Testis (tissue), 3 donors: ENCODE results near the gene PRKAB2. TPM values are rescaled to one million over a fixed set of nuclear protein-coding genes. Genes with fewer than 3 reads are reported as not detected.

Source experiments
- DNase-seq: peaks from one replicate; pipeline ENCODE4 v3.0.0-alpha.2; 2019
- H3K27ac ChIP-seq, 2 donors: fragments of 200-600 bp; sonication (generic); one replicate each; pipeline ENCODE4 v1.5.1; 2019
- H3K27me3 ChIP-seq: fragments of 200-600 bp; sonication (generic); one replicate; pipeline ENCODE4 v1.5.1; 2019
- H3K36me3 ChIP-seq: fragments of 200-600 bp; sonication (generic); one replicate; pipeline ENCODE4 v1.5.1; 2017; ENCODE audit warnings: low read depth; ENCODE audit errors: missing control alignments
- H3K4me1 ChIP-seq: fragments of 200-600 bp; sonication (generic); one replicate; pipeline ENCODE4 v1.5.1; 2019
- H3K4me3 ChIP-seq, 2 donors: fragments of 200-600 bp; sonication (generic); one replicate each; pipeline ENCODE4 v1.5.1; 2017 to 2019
- H3K9me3 ChIP-seq: fragments of 200-600 bp; sonication (generic); one replicate; pipeline ENCODE4 v1.5.1; 2017
- CTCF ChIP-seq, 3 experiments: fragments of 450-650 bp in 2 of 3; fragments of 200-600 bp in 1 of 3; sonication (generic) in 1 of 3; IDR thresholded peaks; one replicate each; pipeline ENCODE4 v1.5.1; 2016 to 2019; ENCODE audit warnings: antibody characterized with exemption in 3 of 3, mild to moderate bottlenecking in 2 of 3, moderate library complexity in 1 of 3
- POLR2A ChIP-seq: fragments of 450-650 bp; IDR thresholded peaks from one replicate; pipeline ENCODE4 v1.6.1; 2017; ENCODE audit warnings: antibody characterized with exemption, mild to moderate bottlenecking, moderate library complexity
- WGBS, 2 donors: methylation state at CpG; one replicate each; pipeline ENCODE4 v1.1.5; 2018; 5-methylcytosine and 5-hydroxymethylcytosine counted together
- intact Hi-C: fragments of 100-400 bp; cut with DNase I; formaldehyde crosslinking; loops from one replicate; pipeline ENCODE4 v1.15.1; 2023; ENCODE audit warnings: low total_unique reads
- polyA plus RNA-seq: library from polyadenylated mRNA; stranded (reverse); fragments of 350-450 nt; fragmentation: Illumina TruSeq; extraction: RNeasy Lipid Tissue Mini Kit (QIAGEN cat#74804); gene quantifications from one replicate; pipeline ENCODE4 v1.2.3, GENCODE V29; 2014; ENCODE audit warnings: low read depth, low replicate concordance; ENCODE audit not compliant: insufficient read depth
- total RNA-seq, 2 donors: library from RNA; depleted of rRNA; stranded (reverse); fragments of >200 nt; gene quantifications; one replicate each; pipeline ENCODE4 v1.2.3, GENCODE V29; 2016

Gene PRKAB2
- total and polyA plus RNA-seq, 3 donors from 2014 or later, result 14.6 to 20.7 (median 15.5) TPM

GRCh38 chr1:147209825-147210821 lies 37.9 kb upstream of the PRKAB2 start:
- H3K4me1 ChIP-seq, result no peaks in the 10 kb centered on the region
- H3K27ac ChIP-seq, result no peak overlapping the region
- 93 to 94% methylated on average over 3 of the region's 3 CpGs for WGBS, 2 donors
- H3K9me3 ChIP-seq, result no peaks in the 10 kb centered on the region
- intact Hi-C loops, result no loop called here
- no peak for DNase-seq
- no peak overlapping the region for H3K4me3 ChIP-seq
- TF ChIP-seq CTCF (IDR thresholded peaks at IDR 0.05), result no peak
- TF ChIP-seq POLR2A, result no peak
- no peaks in the 10 kb centered on the region for H3K27me3 ChIP-seq
- no peaks in the 10 kb centered on the region for H3K36me3 ChIP-seq

DNA sequence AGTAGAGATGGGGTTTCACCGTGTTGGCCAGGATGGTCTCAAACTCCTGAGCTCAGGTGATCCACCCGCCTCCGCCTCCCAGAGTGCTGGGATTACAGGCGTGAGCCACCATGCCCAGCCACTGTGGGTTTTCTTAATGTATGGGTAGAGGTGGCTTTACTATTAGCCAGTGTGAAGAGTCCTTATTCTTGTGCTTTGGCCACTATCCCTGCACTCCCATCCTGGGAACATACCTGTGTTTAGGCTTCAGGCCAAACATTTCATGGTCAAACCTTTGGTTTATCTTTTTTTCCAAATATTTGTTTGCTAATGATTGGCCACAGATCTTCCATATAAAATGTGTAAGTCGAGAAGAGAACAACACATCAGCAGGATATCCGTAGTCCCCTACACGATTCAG lies 36.3 kb upstream of the PRKAB2 start:
- intact Hi-C loops, result no loop called here
- TF ChIP-seq CTCF (IDR thresholded peaks at IDR 0.05) (no peak), POLR2A (no peak)
- Histone ChIP-seq H3K4me3 (no peak overlapping the region), H3K4me1 (no peaks in the 10 kb centered on the region), H3K27ac (no peak overlapping the region), H3K36me3 (no peaks in the 10 kb centered on the region), H3K27me3 (no peaks in the 10 kb centered on the region), H3K9me3 (no peaks in the 10 kb centered on the region)
- DNase-seq, result no peak
- 79 to 83% methylated on average over 7 of the region's 7 CpGs for WGBS, 2 donors

DNA sequence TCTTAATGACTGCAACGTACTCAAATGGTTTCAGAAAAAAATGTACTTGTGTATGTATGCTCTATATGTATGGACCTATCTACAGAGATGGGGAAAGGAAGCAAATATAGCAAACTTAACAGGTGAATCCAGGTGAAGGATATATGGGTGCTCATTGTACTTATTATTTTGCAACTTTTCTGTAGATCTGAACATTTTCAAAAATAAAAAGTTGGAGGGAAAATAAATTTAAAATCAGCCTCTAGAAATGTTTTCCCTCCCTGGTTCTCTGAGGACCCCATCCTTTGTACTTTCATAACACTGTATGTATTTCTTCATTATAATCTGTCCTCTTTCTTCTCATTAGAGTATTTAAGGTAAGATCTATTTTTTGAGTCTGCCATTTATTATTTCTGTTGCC lies 34.9 kb upstream of the PRKAB2 start:
- H3K27ac ChIP-seq, result no peak overlapping the region
- TF ChIP-seq CTCF (IDR thresholded peaks at IDR 0.05) (no peak), POLR2A (no peak)
- no peaks in the 10 kb centered on the region for H3K27me3 ChIP-seq
- DNase-seq, result no peak
- H3K36me3 ChIP-seq, result no peaks in the 10 kb centered on the region
- WGBS, 2 donors, result 86 to 91% methylated on average over 1 of the region's 1 CpG
- no peaks in the 10 kb centered on the region for H3K4me1 ChIP-seq
- H3K4me3 ChIP-seq, result no peak overlapping the region
- intact Hi-C loops, result no loop called here
- H3K9me3 ChIP-seq, result no peaks in the 10 kb centered on the region

- Histone ChIP-seq H3K36me3 (no peaks in the 10 kb centered on the region), H3K4me1 (no peaks in the 10 kb centered on the region), H3K9me3 (no peaks in the 10 kb centered on the region), H3K27me3 (no peaks in the 10 kb centered on the region), H3K27ac (no peak overlapping the region), H3K4me3 (no peak overlapping the region)
- TF ChIP-seq POLR2A (no peak), CTCF (IDR thresholded peaks at IDR 0.05) (no peak)
- WGBS, 2 donors, result 78 to 90% methylated on average over 3 of the region's 3 CpGs
- intact Hi-C loops, result no loop called here
- DNase-seq, result no peak
These were observed 31.8 kb upstream of the PRKAB2 start for GRCh38 chr1:147204080-147204479.
